ENCODE results near the gene PAK6. TPM values are rescaled to one million over a fixed set of nuclear protein-coding genes. Genes with fewer than 3 reads are reported as not detected.

Gene PAK6
- polyA plus RNA-seq (2012; ENCODE audit: insufficient read depth, insufficient read length) = 5.6 TPM

DNA sequence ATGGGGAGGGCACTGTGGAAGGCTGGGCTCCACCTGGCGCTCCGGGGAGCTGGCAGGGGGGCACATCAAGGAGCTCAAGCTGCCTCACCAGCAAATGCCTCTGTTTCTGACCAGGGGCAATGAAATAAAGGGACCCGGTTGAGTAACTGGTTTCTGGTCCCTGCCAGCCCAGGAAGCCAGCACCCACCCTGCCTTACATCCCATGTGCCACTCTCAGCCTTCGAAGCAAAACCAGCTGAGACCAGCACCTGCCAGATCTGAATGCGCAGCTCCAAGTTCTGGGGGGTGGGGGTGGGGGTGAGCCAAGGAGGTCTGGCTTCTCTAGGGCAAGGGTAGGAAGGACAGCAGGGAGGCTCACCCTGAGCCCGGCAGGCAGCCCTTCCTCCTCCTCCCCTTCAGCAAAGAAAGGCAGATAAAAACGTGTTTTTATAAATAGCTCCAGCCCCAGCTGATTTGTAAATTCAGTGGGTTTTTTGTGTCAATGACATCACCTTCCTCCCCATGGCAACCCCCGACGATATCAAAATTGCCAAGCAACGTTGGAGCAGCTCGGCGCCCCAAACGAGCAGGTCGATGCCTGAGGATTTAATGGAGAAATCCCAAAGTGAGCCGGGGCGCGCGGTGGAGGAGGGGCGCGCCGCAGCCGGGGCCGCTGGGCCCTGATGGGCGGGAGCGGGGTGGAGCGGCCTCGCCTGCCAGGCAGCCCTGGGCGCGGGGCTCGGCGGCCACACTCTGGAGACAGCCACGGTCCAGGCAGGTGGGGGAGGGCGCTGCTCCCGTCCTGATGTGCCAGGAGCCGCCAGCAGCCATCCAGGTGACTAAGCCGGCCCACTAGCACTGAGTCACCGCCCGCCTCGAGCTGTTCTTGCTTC, at the start of gene PAK6:
Gene PAK6, plus strand, starts transcription at position 532 of the 872 bp plus-strand sequence. CDS start 25,723 bp downstream, outside the sequence.
- no peak for DNase-seq (ENCODE audit: low read depth, low spot score)
- no peak within 1 kb of the TSS for H3K4me3 ChIP-seq (ENCODE audit: low read length)

DNA sequence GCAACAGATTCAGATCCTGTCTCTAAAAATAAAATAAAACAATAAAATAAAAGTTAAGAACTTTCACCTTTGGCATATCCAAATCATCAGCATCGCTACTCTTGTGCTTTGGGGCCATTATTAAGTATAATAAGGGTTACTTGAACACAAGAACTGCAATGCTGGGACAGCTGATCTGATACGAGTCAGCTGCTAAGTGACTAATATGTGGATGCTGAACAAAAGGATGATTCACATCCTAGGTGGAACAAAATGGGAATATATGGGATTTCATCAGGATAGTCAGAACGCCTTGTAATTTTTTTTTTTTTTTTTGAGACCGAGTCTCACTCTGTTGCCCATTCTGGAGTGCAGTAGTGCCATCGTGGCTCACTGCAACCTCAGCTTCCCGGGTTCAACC, 48.3 kb upstream of the PAK6 start:
- H3K4me3 ChIP-seq (ENCODE audit: low read length) = no peak overlapping the region
- DNase-seq (ENCODE audit: low read depth, low spot score) = no peak

DNA sequence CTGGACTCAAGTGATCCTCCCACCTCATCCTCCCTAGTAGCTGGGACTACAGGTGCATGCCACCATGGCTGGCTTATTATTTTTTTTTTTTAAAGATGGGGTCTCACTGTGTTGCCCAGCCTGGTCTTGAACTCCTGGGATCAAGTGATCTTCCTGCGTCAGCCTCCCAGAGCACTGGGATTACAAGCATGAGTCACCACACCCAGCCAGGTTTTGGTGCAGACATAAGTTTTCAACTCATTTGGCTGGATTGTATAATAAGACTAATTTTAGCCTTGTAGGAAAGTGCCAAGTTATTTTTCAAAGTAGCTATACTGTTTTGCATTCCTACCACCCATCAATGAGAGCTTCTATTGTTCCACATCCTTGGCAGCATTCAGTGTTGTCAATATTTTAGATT, 45.9 kb upstream of the PAK6 start:
- H3K4me3 ChIP-seq (ENCODE audit: low read length) = no peak overlapping the region
- no peak for DNase-seq (ENCODE audit: low read depth, low spot score)

GRCh38 chr15:40197434-40197833, 41.4 kb upstream of the PAK6 start:
- H3K4me3 ChIP-seq (ENCODE audit: low read length) = no peak overlapping the region
- peak; percentile 68 for DNase-seq (ENCODE audit: low read depth, low spot score)

- DNase-seq (ENCODE audit: low read depth, low spot score) = no peak
- no peak overlapping the region for H3K4me3 ChIP-seq (ENCODE audit: low read length)
Observed at GRCh38 chr15:40198355-40199085, 40.3 kb upstream of the PAK6 start.

DNA sequence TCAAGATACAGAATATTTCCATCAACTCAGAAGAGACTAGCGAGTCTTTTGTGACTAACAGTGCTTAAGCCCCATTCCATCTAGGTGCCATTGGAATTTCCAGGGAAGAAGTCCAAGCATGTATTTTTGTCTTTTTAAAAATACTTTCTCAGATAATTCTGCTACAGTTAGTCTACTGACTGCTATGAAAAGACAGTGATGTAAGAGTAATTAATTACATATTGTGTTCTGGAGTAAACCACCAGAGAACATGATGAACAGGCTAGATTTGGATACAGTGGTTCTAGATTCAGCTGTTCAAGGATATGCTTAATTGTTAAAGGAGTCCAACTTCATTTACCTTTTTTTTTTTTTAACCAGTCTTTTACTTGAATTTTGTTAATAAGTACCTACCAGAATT, 34.8 kb upstream of the PAK6 start:
- no peak for DNase-seq (ENCODE audit: low read depth, low spot score)
- H3K4me3 ChIP-seq (ENCODE audit: low read length) = no peak overlapping the region

- peak; percentile 65 for DNase-seq (ENCODE audit: low read depth, low spot score)
- H3K4me3 ChIP-seq (ENCODE audit: low read length) = no peak overlapping the region
Observed at GRCh38 chr15:40217166-40217824, 21.6 kb upstream of the PAK6 start.

- DNase-seq (ENCODE audit: low read depth, low spot score) = no peak
- no peak overlapping the region for H3K4me3 ChIP-seq (ENCODE audit: low read length)
Observed at GRCh38 chr15:40219801-40220200, 19.1 kb upstream of the PAK6 start.

- no peak for DNase-seq (ENCODE audit: low read depth, low spot score)
- no peak overlapping the region for H3K4me3 ChIP-seq (ENCODE audit: low read length)
Observed at GRCh38 chr15:40222131-40222530, 16.7 kb upstream of the PAK6 start.

GRCh38 chr15:40226736-40227135, 12.1 kb upstream of the PAK6 start:
- DNase-seq (ENCODE audit: low read depth, low spot score) = no peak
- no peak overlapping the region for H3K4me3 ChIP-seq (ENCODE audit: low read length)

- DNase-seq (ENCODE audit: low read depth, low spot score) = no peak
- H3K4me3 ChIP-seq (ENCODE audit: low read length) = no peak overlapping the region
Observed at GRCh38 chr15:40229316-40229715, 9.5 kb upstream of the PAK6 start.

- no peak for DNase-seq (ENCODE audit: low read depth, low spot score)
- H3K4me3 ChIP-seq (ENCODE audit: low read length) = no peak overlapping the region
Observed at GRCh38 chr15:40229956-40230355, 8.9 kb upstream of the PAK6 start.

DNA sequence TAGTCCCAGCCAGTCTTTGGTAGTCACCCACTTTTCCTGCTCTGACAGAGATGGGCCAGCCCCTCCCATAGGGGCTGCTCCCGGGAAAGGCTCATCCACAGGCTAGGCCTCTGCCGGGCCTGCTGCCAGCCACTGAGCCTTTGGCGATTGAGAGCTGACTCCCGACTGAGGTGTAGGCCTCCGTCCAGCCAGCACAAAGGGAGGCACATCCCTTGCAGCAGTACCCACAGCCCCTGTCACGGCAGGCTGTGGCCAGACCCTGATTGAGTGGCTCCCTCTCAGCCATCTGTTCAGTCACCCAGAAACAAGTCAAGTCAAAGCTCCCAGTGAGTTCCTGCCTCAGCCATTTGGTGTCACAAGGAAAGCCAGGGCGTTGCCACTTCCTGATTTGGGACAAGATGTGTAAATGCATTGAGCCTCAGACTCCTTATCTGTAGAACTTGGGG, 6.2 kb upstream of the PAK6 start:
- no peak overlapping the region for H3K4me3 ChIP-seq (ENCODE audit: low read length)
- DNase-seq (ENCODE audit: low read depth, low spot score) = no peak

- no peak for DNase-seq (ENCODE audit: low read depth, low spot score)
- no peak overlapping the region for H3K4me3 ChIP-seq (ENCODE audit: low read length)
Observed at GRCh38 chr15:40233727-40234577, 4.9 kb upstream of the PAK6 start.

GRCh38 chr15:40234783-40235182, 4.1 kb upstream of the PAK6 start:
- DNase-seq (ENCODE audit: low read depth, low spot score) = no peak
- H3K4me3 ChIP-seq (ENCODE audit: low read length) = no peak overlapping the region

DNA sequence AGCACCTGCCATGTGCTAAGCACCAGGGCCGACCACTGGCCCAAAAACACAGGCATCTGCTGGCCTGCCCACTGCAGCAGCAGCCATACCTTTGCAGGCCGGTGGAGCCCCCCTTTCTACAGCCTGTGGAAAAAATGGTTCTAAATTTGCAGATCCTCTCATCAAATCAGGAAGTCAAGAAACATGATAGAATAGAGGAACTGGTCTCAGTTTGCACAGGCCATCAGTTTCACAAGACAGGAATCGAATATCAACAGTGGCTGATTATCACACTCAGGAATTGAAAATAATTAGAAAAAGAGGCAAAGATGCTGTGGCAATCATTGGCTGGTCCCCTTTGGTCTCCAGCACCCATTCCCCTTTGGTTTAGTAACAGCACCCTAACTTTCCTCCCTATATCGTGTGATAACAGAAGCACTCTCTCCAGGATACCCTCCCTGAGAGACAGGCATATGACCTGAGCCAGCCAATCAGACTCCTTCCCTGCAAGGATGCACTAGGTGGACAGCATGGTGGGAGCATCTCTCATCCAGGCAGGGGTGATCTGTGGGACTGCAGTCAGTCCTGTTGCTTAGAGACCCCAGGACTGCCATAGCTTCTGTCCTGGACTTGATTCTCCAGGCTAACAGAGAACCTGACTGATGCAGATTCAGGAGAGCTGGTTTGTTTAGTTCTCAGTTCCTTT, 3.5 kb upstream of the PAK6 start:
- DNase-seq (ENCODE audit: low read depth, low spot score) = no peak
- no peak overlapping the region for H3K4me3 ChIP-seq (ENCODE audit: low read length)

GRCh38 chr15:40239404-40239692, 485 bp downstream of the PAK6 start:
- H3K4me3 ChIP-seq (ENCODE audit: low read length) = no peak overlapping the region
- no peak for DNase-seq (ENCODE audit: low read depth, low spot score)

GRCh38 chr15:40239693-40240618, 1.1 kb downstream of the PAK6 start:
- DNase-seq (ENCODE audit: low read depth, low spot score) = no peak
- no peak overlapping the region for H3K4me3 ChIP-seq (ENCODE audit: low read length)

Data from Jurkat, Clone E6-1 (cell line).